Activated B cell treated with CpG ODN at 0.5 μM for 24 hours (primary cell): ENCODE results near the gene GRIPAP1. TPM values are rescaled to one million over a fixed set of nuclear protein-coding genes. Genes with fewer than 3 reads are reported as not detected.

Source experiments
- ATAC-seq: fragments of 200-7000 bp; cut with Tn5 transposase; one replicate; pipeline ENCODE4 v1.10.0; 2021; ENCODE audit warnings: low read depth, mild to moderate bottlenecking, moderate library complexity
- CTCF ChIA-PET: fragments of 350-600 bp; sonication (Branson Sonifier 250); formaldehyde crosslinking; loops from one replicate; lab custom pipeline; 2021; ENCODE audit warnings: antibody characterized with exemption; lab: Charles Lee
- POLR2A ChIA-PET: fragments of 350-600 bp; sonication (Branson Sonifier 250); formaldehyde crosslinking; loops from one replicate; lab custom pipeline; 2021; ENCODE audit warnings: antibody characterized with exemption; lab: Charles Lee
- DNase-seq: peaks from one replicate; pipeline ENCODE4 v3.0.0; 2022
- H3K27ac Mint-ChIP-seq: one replicate; pipeline ENCODE4 v1.8.0; 2020; ENCODE audit warnings: mixed read lengths
- H3K27me3 Mint-ChIP-seq: one replicate; pipeline ENCODE4 v1.8.0; 2021; ENCODE audit warnings: mixed read lengths
- H3K36me3 Mint-ChIP-seq: one replicate; pipeline ENCODE4 v1.8.0; 2021; ENCODE audit warnings: low read depth, mixed read lengths
- H3K4me1 Mint-ChIP-seq: one replicate; pipeline ENCODE4 v1.8.0; 2021; ENCODE audit warnings: mixed read lengths
- H3K4me3 Mint-ChIP-seq: one replicate; pipeline ENCODE4 v1.8.0; 2020; ENCODE audit warnings: mild to moderate bottlenecking, mixed read lengths
- H3K9me3 Mint-ChIP-seq: one replicate; pipeline ENCODE4 v1.8.0; 2020; ENCODE audit warnings: mixed read lengths
- CTCF ChIP-seq: fragments of 200-600 bp; IDR thresholded peaks from one replicate; pipeline ENCODE4 v1.8.0; 2022; ENCODE audit warnings: antibody characterized with exemption, mild to moderate bottlenecking
- intact Hi-C: fragments of 100-400 bp; cut with micrococcal nuclease; formaldehyde crosslinking; loops from one replicate; pipeline ENCODE4 v1.15.1; 2024
- total RNA-seq: library from RNA; stranded (reverse); gene quantifications from 2 replicates; pipeline ENCODE4 v1.2.3, GENCODE V29; 2022

GRIPAP1 gene
- total RNA-seq, 1 donor from 2014 or later = 117 TPM

GRCh38 chrX:48997455-48997854, 4.6 kb downstream of the GRIPAP1 start:
- no peaks in the 10 kb centered on the region for H3K9me3 Mint-ChIP-seq
- no peak for TF ChIP-seq CTCF
- ChIA-PET CTCF (no interaction called here), POLR2A (no interaction called here)
- H3K27ac Mint-ChIP-seq = no peak overlapping the region
- H3K27me3 Mint-ChIP-seq = no peaks in the 10 kb centered on the region
- intact Hi-C loops = no loop called here
- H3K4me3 Mint-ChIP-seq = no peak overlapping the region
- no peak for ATAC-seq
- H3K36me3 Mint-ChIP-seq = peaks cover 53% of the 10 kb centered on the region
- H3K4me1 Mint-ChIP-seq = peaks cover 23% of the 10 kb centered on the region
- DNase-seq = no peak

GRCh38 chrX:48996969-48997368, 5.1 kb downstream of the GRIPAP1 start:
- no peak for DNase-seq
- H3K36me3 Mint-ChIP-seq = peaks cover 55% of the 10 kb centered on the region

GRCh38 chrX:48992341-48992740, 9.7 kb downstream of the GRIPAP1 start:
- ATAC-seq (no peak), DNase-seq (no peak)
- no peaks in the 10 kb centered on the region for H3K9me3 Mint-ChIP-seq
- H3K4me3 Mint-ChIP-seq = no peak overlapping the region
- H3K4me1 Mint-ChIP-seq = peaks cover 3% of the 10 kb centered on the region
- ChIA-PET POLR2A (interaction anchor here (1.0 kb wide), 1 partner anchor 10 kb away, joined by 3 read pairs; the partner anchor contains the start of gene GRIPAP1), CTCF (no interaction called here)
- peaks cover 65% of the 10 kb centered on the region for H3K36me3 Mint-ChIP-seq
- H3K27ac Mint-ChIP-seq = no peak overlapping the region
- TF ChIP-seq CTCF = no peak
- no peaks in the 10 kb centered on the region for H3K27me3 Mint-ChIP-seq
- intact Hi-C loops = no loop called here

More at GRCh38 chrX:48996969-48997368, 5.1 kb downstream of the GRIPAP1 start:
- intact Hi-C loops = no loop called here
- no peak for ATAC-seq
- ChIA-PET CTCF (no interaction called here), POLR2A (no interaction called here)
- no peaks in the 10 kb centered on the region for H3K9me3 Mint-ChIP-seq
- peaks cover 23% of the 10 kb centered on the region for H3K4me1 Mint-ChIP-seq
- no peak overlapping the region for H3K4me3 Mint-ChIP-seq
- no peak for TF ChIP-seq CTCF
- H3K27ac Mint-ChIP-seq = no peak overlapping the region
- H3K27me3 Mint-ChIP-seq = no peaks in the 10 kb centered on the region

GRCh38 chrX:48989483-48989882, 12.6 kb downstream of the GRIPAP1 start:
- Mint-ChIP-seq H3K9me3 (no peaks in the 10 kb centered on the region), H3K4me1 (no peaks in the 10 kb centered on the region), H3K27me3 (no peaks in the 10 kb centered on the region), H3K4me3 (no peak overlapping the region), H3K27ac (no peak overlapping the region), H3K36me3 (peaks cover 55% of the 10 kb centered on the region)
- no peak for ATAC-seq
- intact Hi-C loops = no loop called here
- CTCF ChIA-PET = no interaction called here
- TF ChIP-seq CTCF = no peak
- POLR2A ChIA-PET = no interaction called here
- DNase-seq = no peak

- no peak for DNase-seq
- TF ChIP-seq CTCF = no peak
- intact Hi-C loops = no loop called here
- no peak for ATAC-seq
- POLR2A ChIA-PET = no interaction called here
- Mint-ChIP-seq H3K27me3 (no peaks in the 10 kb centered on the region), H3K4me3 (no peak overlapping the region), H3K36me3 (peaks cover 62% of the 10 kb centered on the region), H3K27ac (no peak overlapping the region), H3K9me3 (no peaks in the 10 kb centered on the region), H3K4me1 (no peaks in the 10 kb centered on the region)
- CTCF ChIA-PET = no interaction called here
These were observed 18.2 kb downstream of the GRIPAP1 start for GRCh38 chrX:48983896-48984295.
